PFSK-1 (cell line): ENCODE measurements around the gene SLC10A6.

Experiments
- FOXP2 ChIP-seq: optimal IDR thresholded peaks from 2 replicates; pipeline ENCODE3; 2011; ENCODE audit warnings: borderline replicate concordance, control low read depth, inconsistent platforms; ENCODE audit not compliant: insufficient read depth; ENCODE audit errors: extremely low read length, extremely low read depth
- POLR2AphosphoS5 ChIP-seq: IDR thresholded peaks from 2 replicates; pipeline ENCODE4 v1.6.1; 2012; ENCODE audit warnings: low read depth, mild to moderate bottlenecking, control low read depth, low read length, moderate library complexity
- REST ChIP-seq, 2 experiments: IDR thresholded peaks; 2 replicates each; pipeline versions ENCODE4 v1.6.1 to v1.8.0; 2011 to 2012; ENCODE audit warnings: low read depth in 2 of 2, low read length in 2 of 2, control low read depth in 1 of 2, inconsistent platforms in 1 of 2, mild to moderate bottlenecking in 1 of 2, moderate library complexity in 1 of 2; ENCODE audit not compliant: insufficient read depth in 1 of 2
- SIN3A ChIP-seq: IDR thresholded peaks from 2 replicates; pipeline ENCODE4 v1.6.1; 2012; ENCODE audit warnings: mild to moderate bottlenecking, low read length, moderate library complexity, borderline replicate concordance; ENCODE audit not compliant: insufficient read depth
- TAF1 ChIP-seq: IDR thresholded peaks from 2 replicates; pipeline ENCODE4 v1.6.1; 2012; ENCODE audit warnings: low read length, control low read depth, borderline replicate concordance; ENCODE audit not compliant: insufficient read depth

SLC10A6 gene

DNA sequence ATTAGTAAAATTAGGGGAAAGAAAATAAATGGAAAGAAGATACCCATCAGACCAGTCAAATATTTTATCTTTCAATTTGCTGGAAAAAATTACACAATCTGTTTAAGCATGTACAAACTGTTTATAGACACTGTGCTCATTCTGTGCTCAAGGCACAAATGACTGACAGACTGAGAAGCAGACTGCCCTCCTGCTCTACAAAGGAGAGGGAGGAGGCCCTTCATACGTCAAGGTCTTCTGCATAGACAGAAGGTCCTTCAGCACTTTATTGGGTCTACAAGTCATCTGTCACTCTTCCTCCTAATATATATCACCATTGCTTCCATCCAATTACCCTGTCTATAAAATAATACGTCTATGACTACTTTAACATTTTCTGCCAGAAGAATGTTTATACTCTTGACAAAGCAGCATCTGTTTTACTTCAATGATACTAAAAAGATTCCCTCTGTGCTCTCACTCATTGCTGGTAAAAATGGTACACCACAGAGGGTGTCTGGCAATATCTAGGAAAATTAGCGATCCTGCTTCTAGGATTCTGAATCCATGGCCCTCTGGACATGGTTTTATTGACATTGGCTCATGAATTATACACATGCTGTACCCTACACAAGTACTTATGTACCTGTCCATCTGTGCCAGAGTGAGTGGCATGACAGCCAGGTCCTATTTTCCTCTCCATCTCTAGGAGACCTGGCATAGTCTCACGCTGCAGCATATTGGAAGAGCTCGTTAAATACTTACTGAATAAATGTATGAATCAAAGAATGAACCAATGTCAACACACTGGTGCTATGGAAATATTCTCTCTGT is 11.3 kb downstream of the SLC10A6 start:
- TF ChIP-seq POLR2AphosphoS5 (no peak), REST (IDR thresholded peaks at IDR 0.05; ENCODE audit: insufficient read depth in 1 of 2, low read depth in 2 of 2, low read length in 2 of 2) (no peak), FOXP2 (no peak), SIN3A (no peak), TAF1 (no peak)

- TF ChIP-seq SIN3A, result no peak
- no peak for TF ChIP-seq FOXP2
- no peak for TF ChIP-seq REST (IDR thresholded peaks at IDR 0.05; ENCODE audit: insufficient read depth in 1 of 2, low read depth in 2 of 2, low read length in 2 of 2)
- TF ChIP-seq TAF1, result no peak
- no peak for TF ChIP-seq POLR2AphosphoS5
These were observed 13.5 kb downstream of the SLC10A6 start for GRCh38 chr4:86835677-86836076.

- no peak for TF ChIP-seq REST (IDR thresholded peaks at IDR 0.05; ENCODE audit: insufficient read depth in 1 of 2, low read depth in 2 of 2, low read length in 2 of 2)
- no peak for TF ChIP-seq POLR2AphosphoS5
- TF ChIP-seq FOXP2, result no peak
- no peak for TF ChIP-seq TAF1
- no peak for TF ChIP-seq SIN3A
These were observed 14.3 kb downstream of the SLC10A6 start for GRCh38 chr4:86834901-86835300.

DNA sequence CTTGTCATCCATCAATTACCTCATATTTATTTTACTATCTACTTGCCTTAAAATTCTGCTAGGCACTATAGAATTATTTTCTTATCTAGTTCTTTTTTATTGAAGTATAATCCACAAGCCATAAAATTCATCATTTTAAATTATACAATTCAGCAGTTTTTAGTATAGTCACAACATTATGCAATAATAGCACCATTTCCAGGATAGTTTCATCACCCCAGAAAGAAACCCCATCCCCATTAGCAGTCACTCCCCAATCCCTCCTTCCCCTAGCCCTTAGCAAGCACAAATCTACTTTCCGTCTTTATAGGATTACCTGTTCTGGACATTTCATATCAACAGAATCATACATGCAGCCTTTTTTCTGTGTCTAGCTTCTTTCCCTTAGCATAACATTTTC is 15.6 kb downstream of the SLC10A6 start:
- TF ChIP-seq REST (IDR thresholded peaks at IDR 0.05; ENCODE audit: insufficient read depth in 1 of 2, low read depth in 2 of 2, low read length in 2 of 2) (no peak), SIN3A (no peak), FOXP2 (no peak), POLR2AphosphoS5 (no peak), TAF1 (no peak)

DNA sequence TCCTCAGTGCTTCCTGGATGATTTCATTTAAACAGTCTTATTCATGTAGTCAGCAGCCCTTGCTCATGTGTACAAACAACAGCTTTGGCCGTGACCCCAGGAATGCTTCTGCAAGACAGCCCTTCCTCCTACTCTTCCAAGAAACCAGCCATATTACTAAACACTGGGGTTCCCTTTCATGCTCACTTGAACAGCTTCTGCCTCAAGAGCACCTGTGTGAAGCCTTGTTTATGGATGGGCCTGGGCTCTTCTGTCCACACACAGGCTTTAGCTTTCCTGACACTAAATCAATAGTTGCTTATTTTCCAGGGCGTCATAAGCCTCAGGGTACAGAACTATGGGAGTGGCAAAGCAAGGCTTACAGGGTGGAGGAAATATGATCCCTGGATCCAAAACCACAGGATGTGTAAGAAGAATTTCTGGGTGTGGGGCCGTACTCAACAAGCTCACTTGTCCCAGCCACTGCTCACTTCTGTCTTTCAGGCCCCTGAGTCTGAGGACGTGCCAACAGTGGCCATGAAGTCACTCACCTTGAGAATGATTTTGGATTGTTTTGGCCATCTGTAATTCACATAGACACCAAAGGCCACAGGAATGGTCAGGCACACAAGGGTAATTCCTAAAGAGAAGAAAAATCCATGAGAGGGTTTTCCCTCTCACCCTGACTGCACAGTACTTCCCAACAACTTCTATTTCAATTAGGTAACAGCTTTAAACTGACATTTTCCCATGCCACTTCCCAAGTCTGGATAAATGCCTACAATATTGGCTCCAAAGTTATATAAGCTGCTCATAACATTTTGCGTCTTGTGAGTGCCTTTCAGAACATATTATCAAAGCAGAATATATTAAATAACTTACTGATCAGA is 17.7 kb downstream of the SLC10A6 start:
- no peak for TF ChIP-seq REST (IDR thresholded peaks at IDR 0.05; ENCODE audit: insufficient read depth in 1 of 2, low read depth in 2 of 2, low read length in 2 of 2)
- no peak for TF ChIP-seq FOXP2
- TF ChIP-seq POLR2AphosphoS5, result no peak
- no peak for TF ChIP-seq SIN3A
- TF ChIP-seq TAF1, result no peak
